MV-4-11 (cell line): Measurements from ENCODE around the gene FRMD4A.
A peak's percentile ranks its signal among the peaks of the same experiment; 100 is the strongest.

ENCODE experiments used
- DNase-seq: peaks from one replicate; lab custom pipeline; 2025; lab: John Stamatoyannopoulos, UW

The FRMD4A gene

DNA sequence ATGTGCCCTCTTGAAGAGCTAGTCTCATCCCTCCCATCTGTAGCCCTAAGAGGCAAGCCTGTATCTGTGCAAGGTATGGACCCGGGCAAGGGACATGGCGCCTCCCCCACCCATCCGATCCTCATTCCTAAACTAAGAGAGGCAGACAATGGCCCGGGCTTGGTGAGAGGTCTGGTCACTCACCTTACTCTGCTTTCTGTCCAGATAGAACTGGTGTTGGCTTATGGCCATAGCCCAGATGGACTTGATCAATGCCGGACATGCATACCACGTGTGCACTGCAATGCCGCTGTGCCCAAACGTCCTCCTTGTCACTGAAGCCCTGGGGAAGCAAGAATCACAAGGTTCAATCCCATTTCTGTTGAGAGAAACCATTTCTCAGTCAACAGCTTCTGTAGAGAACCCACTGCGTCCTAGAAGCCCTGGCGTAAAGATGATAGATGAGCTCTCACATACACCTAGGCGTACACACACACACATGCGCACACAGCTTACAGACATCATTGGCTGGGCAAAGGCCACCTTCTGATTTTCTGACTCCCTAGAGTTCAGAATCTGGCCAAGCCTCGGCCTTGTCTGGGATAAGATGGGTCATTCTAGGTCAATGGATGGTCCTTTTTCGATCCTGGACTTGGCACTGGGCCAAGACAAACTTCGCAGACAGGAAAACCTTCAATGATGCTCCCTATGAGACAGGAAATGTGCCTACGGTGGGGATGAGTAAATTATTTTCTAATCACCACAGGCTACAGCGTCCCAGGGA is 629.4 kb downstream of the FRMD4A start:
- DNase-seq = no peak

GRCh38 chr10:13700473-13701144 is 630.1 kb downstream of the FRMD4A start:
- DNase-seq = no peak

- DNase-seq = no peak
Measured at GRCh38 chr10:13699216-13699615, 631.5 kb downstream of the FRMD4A start.

- DNase-seq = no peak
Measured at GRCh38 chr10:13698217-13698616, 632.5 kb downstream of the FRMD4A start.

DNA sequence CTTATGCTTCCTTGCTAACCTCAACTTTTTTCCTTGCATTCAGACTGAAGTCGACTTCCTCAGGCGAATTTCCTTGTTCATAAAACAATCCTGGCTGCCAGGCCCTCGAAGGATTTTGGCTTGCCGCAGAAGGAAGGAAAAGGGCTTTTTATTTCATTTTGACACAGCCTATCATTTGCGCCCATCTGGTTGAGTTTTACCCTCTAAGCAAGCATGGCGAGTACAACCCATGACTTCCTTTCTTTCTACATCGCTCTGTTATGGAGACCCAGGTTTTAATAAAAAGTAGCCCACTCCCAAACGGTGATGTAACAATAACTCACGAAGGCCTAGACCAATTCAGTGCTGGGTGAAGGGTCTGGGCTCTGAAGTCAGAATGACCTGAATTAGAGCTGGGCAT is 634.7 kb downstream of the FRMD4A start:
- no peak for DNase-seq

GRCh38 chr10:13695588-13695987 is 635.1 kb downstream of the FRMD4A start:
- DNase-seq = no peak

- DNase-seq = no peak
Measured at GRCh38 chr10:13693783-13694700, 636.7 kb downstream of the FRMD4A start.

- no peak for DNase-seq
Measured at GRCh38 chr10:13690281-13690825, 640.4 kb downstream of the FRMD4A start.

- peak; percentile 89 for DNase-seq
Measured at GRCh38 chr10:13686331-13686752, 644.4 kb downstream of the FRMD4A start.

GRCh38 chr10:13685885-13686284 is 644.8 kb downstream of the FRMD4A start:
- no peak for DNase-seq

DNA sequence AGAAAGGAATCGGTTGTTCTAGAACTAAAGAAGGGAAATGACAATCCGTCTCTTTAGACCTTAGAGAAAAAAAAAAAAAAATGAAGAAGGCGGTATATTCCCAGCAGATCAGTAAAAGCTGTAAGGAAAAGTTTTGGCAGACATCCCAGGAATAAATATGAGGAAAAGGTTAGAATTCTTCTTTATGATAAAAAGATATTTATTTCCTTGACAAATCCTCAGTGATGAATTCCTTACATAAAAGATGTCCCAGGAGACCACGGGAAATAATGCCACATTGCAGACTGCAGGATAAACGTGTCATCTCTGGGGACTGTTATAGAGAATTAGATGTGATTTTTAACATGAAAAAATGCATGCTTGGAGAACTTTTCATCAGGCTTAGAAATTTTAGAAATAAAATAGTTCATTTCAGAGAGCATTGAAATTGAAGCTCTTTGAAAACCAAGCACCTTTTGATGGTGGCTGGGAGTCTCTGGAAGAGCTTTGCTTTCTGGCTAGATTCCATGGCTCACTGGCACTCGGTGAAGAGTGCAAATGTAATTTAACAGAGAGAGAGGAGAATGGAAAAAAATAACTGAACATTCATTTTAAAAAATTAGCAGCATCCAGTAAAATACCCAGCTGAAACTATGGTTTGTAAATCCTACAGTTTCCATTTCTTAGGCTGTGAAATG is 645.8 kb downstream of the FRMD4A start:
- no peak for DNase-seq

GRCh38 chr10:13684252-13684791 is 646.4 kb downstream of the FRMD4A start:
- no peak for DNase-seq

GRCh38 chr10:13683017-13683416 is 647.7 kb downstream of the FRMD4A start:
- no peak for DNase-seq

DNA sequence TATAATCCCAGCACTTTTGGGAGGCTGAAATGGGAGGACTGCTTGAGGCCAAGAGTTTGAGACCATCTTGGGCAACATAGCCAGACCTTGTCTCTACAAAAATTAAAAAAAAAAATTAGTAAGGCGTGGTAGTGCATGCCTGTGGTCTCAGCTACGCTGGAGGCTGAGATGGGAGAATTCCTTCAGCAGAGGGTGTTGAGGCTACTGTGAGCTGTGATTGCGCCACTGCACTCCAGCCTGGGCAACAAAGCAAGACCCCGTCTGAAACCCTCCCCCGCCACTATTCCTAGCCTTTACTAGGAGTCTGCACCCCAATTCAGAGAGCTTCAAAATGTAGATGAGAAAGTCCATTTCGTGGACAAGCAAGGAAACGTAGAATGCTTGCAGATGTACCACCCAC is 648.8 kb downstream of the FRMD4A start:
- DNase-seq = no peak

DNA sequence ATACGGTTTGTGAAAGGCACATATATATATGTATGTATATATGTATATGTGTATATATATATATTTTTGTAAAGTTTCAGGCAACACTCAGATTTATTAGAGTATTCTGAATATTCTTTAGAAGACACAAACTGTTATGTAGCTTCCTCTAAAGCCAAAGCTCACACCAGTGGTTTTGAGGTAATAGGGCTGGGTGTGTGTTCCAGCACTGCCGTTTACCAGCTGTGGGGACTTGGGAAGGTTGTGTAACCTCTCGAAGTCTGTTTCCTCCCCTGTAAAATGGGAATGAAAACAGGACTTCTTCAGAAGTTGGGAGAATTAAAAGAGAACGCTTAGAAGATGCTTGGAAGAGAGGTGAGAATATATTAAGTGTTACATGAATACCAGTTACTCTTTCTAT is 649.2 kb downstream of the FRMD4A start:
- DNase-seq = peak; percentile 60

GRCh38 chr10:13681095-13681494 is 649.6 kb downstream of the FRMD4A start:
- DNase-seq = no peak

- no peak for DNase-seq
Measured at GRCh38 chr10:13678101-13678843, 652.5 kb downstream of the FRMD4A start.

DNA sequence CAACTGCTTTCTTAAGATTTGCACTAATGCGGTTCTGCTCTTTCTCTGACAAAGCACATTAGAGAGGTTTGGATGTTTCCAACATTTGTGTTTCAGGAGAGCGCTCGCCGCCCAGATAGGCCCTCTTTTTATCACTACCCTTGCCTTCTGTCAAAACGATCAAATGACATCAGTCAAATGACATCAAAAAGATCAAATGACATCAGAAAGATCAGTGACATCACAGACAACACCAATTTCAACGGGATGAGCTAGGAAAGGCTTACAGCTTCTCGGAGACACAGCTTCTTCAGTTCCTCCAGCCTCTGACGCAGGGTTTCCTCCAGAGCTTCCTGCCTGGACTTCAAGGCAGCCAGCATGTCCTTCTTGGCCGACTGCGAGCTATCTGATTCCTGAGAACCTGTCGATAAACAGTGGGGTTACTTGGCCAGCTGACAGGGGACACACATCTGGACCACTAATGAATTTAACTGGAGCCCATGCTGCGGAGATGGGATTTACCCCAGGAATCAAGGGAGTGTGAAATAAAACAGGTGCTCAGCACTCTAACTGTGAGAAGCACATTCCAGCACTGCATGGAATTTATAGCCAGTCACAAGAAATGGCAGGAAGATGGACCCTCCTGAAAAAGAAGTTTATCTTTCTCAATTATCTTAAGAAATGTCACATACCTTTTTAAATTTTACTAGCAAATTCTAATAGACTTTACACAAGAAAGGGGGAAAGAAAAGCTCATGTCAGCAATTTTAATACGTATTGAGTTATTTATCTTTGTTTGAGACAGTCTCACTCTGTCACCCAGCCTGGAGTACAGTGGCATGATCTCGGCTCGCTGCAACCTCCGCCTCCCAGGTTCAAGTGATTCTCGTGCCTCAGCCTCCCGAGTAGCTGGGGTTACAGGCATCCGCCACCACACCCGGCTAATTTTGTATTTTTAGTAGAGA is 655.8 kb downstream of the FRMD4A start:
- no peak for DNase-seq

GRCh38 chr10:13673156-13673555 is 657.6 kb downstream of the FRMD4A start:
- DNase-seq = no peak

DNA sequence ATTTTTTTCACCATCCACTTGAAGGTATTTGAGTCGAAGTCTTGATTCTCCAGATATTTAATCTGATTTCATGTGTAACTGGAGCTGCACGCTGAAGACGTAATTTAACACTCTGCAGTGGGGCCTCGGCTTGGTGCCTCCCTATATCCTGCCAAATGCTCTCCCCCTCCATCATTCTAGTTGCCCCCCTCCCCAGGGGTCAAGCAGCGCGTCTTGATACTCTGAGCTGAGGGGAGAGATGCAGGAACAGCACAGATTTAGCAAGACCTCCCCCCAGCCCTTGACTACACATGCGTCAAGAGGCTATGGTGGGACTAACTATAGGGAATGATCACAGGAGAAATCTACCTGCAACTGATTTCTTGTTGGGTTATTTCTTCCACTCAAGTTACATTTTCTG is 658.2 kb downstream of the FRMD4A start:
- DNase-seq = no peak
